Myometrial cell (primary cell): ENCODE data around the gene EML1. TPM values are rescaled to one million over a fixed set of nuclear protein-coding genes. Genes with fewer than 3 reads are reported as not detected.

ENCODE experiments used
- total RNA-seq: library from RNA; depleted of rRNA; stranded (reverse); fragments of >200 nt; gene quantifications from 2 replicates; pipeline ENCODE4 v1.2.3, GENCODE V29; 2015

The EML1 gene, protein sequence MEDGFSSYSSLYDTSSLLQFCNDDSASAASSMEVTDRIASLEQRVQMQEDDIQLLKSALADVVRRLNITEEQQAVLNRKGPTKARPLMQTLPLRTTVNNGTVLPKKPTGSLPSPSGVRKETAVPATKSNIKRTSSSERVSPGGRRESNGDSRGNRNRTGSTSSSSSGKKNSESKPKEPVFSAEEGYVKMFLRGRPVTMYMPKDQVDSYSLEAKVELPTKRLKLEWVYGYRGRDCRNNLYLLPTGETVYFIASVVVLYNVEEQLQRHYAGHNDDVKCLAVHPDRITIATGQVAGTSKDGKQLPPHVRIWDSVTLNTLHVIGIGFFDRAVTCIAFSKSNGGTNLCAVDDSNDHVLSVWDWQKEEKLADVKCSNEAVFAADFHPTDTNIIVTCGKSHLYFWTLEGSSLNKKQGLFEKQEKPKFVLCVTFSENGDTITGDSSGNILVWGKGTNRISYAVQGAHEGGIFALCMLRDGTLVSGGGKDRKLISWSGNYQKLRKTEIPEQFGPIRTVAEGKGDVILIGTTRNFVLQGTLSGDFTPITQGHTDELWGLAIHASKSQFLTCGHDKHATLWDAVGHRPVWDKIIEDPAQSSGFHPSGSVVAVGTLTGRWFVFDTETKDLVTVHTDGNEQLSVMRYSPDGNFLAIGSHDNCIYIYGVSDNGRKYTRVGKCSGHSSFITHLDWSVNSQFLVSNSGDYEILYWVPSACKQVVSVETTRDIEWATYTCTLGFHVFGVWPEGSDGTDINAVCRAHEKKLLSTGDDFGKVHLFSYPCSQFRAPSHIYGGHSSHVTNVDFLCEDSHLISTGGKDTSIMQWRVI
- total RNA-seq = 4.8 and 9.5 TPM in 2 replicates

DNA sequence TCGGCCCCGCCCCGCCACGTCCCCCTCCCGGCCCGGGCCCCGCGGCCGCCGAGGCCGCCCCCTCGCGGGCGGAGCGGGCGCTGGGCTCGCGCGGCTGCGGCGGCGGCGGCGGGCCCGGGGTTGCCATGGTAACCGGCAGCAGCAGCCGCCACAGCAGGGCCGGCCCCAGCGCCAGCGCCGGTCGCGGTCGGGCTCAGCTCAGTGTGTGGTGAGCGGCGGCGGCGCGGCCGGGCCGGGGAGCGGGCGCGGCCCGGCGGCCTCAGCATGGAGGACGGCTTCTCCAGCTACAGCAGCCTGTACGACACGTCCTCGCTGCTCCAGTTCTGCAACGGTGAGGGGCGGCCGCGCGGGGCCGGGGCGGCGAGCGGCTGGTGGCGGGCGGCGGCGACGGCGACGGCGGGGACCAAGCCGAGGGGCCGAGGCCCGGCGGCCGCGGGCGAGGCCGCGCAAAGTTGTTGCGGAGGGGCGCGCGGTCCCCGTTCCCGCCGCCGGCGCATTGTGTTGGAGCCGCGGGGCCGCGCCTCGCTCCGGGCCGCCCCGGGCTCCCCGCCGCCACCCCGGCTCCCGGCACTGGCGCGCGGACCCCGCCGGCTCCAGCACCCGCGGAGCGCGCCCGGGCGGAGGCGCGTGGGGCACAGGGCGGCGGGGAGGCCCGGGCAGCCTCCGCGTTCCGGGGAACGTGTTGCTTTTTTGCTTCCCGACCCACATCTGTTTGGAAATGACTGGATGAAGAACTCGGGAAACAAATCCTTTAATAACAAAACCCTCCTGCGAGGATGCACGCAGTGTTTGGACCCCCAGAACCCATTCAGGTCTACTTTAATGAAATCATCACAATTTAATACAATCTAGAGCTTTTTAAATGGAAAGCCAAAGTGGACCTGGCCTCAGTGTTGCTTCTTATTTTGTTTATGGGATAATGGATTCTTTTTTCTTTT is at the start of gene EML1:
Gene EML1 (plus strand): TSS at position 201 of the 938 bp plus-strand sequence. CDS start 64 bp downstream, at position 265.

Other genes starting within 250 kb of the EML1 start
- 7.5 and 10.3 TPM in 2 replicates for gene CCDC85C, start 189.2 kb upstream of the EML1 start, total RNA-seq
- 4.0 and 6.0 TPM in 2 replicates for gene HHIPL1, start 148.3 kb upstream of the EML1 start, total RNA-seq
- not detected in 2 replicates for gene CYP46A1, start 109.1 kb upstream of the EML1 start, total RNA-seq